Right cardiac atrium (tissue), 5 donors: ENCODE data around the gene DFFB. TPM values are rescaled to one million over a fixed set of nuclear protein-coding genes. Genes with fewer than 3 reads are reported as not detected.

Experiments used
- ATAC-seq, 2 donors: fragments of 200-7000 bp; cut with Tn5 transposase; one replicate each; pipeline versions ENCODE4 v1.8.0 to v1.9.1; 2020; ENCODE audit warnings: moderate library complexity in 2 of 2, mild to moderate bottlenecking in 1 of 2
- DNase-seq, 3 donors: peaks; one replicate each; pipeline ENCODE4 v3.0.0-alpha.2; 2020
- H3K27ac ChIP-seq: one replicate; pipeline ENCODE4 v1.5.1; 2013; ENCODE audit warnings: mild to moderate bottlenecking, low read length, control low read depth, moderate library complexity
- H3K27me3 ChIP-seq: one replicate; pipeline ENCODE4 v1.6.1; 2013; ENCODE audit not compliant: control insufficient read depth, insufficient read depth
- H3K4me1 ChIP-seq: one replicate; pipeline ENCODE4 v1.6.1; 2013; ENCODE audit warnings: low read length; ENCODE audit not compliant: control insufficient read depth, insufficient read depth
- H3K4me3 ChIP-seq: one replicate; pipeline ENCODE4 v1.5.1; 2013; ENCODE audit warnings: low read length, control low read depth
- H3K9me3 ChIP-seq: one replicate; pipeline ENCODE4 v1.6.1; 2013; ENCODE audit warnings: low read length; ENCODE audit not compliant: control insufficient read depth
- WGBS: extraction: QIAGEN DNeasy Blood & Tissue Kit; methylation state at CpG from one replicate; pipeline ENCODE4 v1.1.7; 2013; 5-methylcytosine and 5-hydroxymethylcytosine counted together
- intact Hi-C, 4 donors: fragments of 100-400 bp; cut with DNase I; formaldehyde crosslinking; loops; one replicate each; pipeline versions ENCODE4 v1.11.0 to v1.14.0; 2022 to 2023
- polyA plus RNA-seq: library from polyadenylated mRNA; stranded (reverse); fragments of 200-250 nt; gene quantifications from one replicate; pipeline ENCODE4 v1.2.3, GENCODE V29; 2013
- total RNA-seq, 4 donors: library from RNA; stranded (reverse); fragmentation: NEBNext Ultra II Directional; extraction: Animal tissue kit (Norgen Biotek cat#: 25700); gene quantifications; one replicate each; pipeline ENCODE4 v1.2.1, GENCODE V29; 2021
- donor health status: healthy with polysubstance abuse.
- donor health status: DM: no; HTN: yes; CAD: no.
- donor health status: DM: no; HTN: no; CAD: no.
- donor health status: DM: no; HTN: yes; CAD: no; lungs with severe emphysema.
- donor health status: DM: yes; HTN: yes; CAD: no.

Gene DFFB
- total and polyA plus RNA-seq, 5 donors: 2.6 to 6.1 (median 4.0) TPM

DNA sequence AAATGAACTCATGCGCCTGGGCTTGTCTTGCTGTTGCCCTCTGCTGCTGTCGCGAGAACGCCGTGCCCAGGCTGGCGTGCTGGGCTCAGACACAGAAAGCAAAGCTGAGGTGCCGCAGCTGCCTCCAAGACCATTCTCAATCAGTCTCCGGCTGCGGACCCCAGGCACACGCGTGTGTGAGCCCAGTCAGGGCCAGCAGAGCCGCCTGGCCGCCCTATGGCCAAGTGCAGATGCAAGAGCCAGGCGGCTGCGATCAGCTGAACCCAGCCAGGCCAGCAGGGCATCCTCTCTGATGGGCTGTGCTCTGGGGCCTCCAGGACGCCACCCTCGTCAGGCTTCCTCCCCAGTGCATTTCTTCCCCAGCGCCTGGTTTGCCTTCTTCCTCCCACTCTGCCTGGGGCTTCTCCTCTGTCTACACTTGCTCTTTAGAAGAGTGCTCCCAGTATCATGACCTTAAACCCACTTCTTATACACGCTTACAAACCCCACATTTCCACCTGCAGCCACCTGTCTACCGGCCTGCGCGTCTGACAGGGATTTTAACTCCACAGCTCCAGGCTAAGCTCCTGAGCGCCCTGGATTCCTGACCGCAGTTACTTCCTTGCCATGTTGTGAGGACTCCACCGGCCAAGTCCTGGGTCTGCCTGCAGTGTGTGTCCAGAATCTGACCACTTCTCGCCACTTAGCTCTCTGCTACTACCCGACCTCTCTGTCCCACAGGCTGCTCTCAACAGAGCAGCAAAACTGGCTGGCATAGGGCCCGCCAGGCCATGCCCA is 39.3 kb upstream of the DFFB start:
- Histone ChIP-seq H3K4me1 (no peaks in the 10 kb centered on the region), H3K4me3 (no peak overlapping the region), H3K27ac (no peak overlapping the region), H3K27me3 (no peaks in the 10 kb centered on the region), H3K9me3 (no peaks in the 10 kb centered on the region)
- 93% methylated on average over 28 of the region's 28 CpGs for WGBS
- ATAC-seq: no peak
- DNase-seq: no peak
- intact Hi-C loops: no loop called here

DNA sequence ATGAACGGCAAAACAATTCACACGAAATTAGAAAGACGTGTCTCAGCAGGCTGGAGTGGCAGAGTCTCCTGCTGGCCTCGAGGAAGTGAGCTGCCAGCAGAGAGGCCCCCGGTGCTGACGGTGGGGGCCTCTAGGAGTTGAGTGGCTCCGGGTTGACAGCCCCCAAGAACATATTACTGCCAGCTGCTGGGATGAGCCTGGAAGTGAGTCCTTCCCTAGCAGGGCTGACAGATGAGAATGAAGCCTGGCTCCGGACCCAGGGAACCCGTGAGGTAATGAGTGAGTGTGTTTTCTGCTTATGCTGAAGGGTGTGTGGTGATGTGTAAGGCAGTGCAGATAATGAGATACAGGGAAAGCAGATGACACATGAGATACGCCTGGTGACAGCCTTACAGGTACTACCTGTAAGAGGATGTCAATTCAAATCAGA is 37.5 kb upstream of the DFFB start:
- H3K4me1 ChIP-seq: no peaks in the 10 kb centered on the region
- H3K4me3 ChIP-seq: no peak overlapping the region
- WGBS: 73% methylated on average over 10 of the region's 10 CpGs
- no peak overlapping the region for H3K27ac ChIP-seq
- H3K9me3 ChIP-seq: no peaks in the 10 kb centered on the region
- no peaks in the 10 kb centered on the region for H3K27me3 ChIP-seq
- intact Hi-C loops: no loop called here
- DNase-seq (no peak), ATAC-seq (no peak)

DNA sequence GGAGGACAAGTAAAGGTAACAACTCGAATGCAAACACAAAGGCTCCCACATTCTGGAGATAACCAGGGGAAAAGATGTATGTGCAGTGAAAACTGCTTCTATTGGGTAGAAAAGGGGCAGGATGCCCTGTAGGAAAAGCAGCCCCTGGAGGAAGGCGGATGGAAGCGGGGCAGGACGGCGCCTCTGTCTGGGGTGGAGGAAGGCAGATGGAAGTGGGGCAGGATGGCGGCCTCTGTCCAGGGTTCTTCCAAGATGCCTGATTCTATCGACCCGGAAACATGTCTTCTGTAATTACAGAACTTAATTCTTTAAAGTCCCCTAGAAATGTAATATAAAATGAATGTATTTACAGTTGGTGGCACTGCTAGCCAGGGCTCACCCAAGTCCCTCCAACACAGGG is 37.0 kb upstream of the DFFB start:
- DNase-seq (no peak), ATAC-seq (no peak)
- Histone ChIP-seq H3K4me3 (no peak overlapping the region), H3K9me3 (no peaks in the 10 kb centered on the region), H3K4me1 (no peaks in the 10 kb centered on the region), H3K27ac (no peak overlapping the region), H3K27me3 (no peaks in the 10 kb centered on the region)
- WGBS: 90% methylated on average over 8 of the region's 8 CpGs
- intact Hi-C loops: no loop called here

DNA sequence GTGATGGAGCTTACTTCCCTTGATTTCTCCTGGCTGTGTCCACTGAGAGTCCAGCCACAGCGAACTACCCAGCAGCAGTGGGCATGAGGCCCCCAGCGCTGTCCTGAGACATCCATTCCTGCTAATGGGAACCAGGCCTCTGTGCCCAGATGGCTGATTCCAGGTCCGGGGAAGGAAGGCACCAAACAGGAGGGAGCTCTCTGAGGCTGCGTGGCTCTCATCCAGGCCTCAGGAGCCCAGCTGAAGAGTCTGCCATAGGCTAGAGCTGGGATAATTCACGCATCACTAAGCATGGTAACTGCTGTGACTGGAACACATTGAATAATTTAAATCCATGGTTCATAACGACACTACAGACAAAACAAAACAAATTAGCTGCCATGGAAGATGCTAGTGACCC is 36.3 kb upstream of the DFFB start:
- no peaks in the 10 kb centered on the region for H3K9me3 ChIP-seq
- no peak for DNase-seq
- no peak overlapping the region for H3K4me3 ChIP-seq
- intact Hi-C loops: no loop called here
- 91% methylated on average over 6 of the region's 6 CpGs for WGBS
- no peaks in the 10 kb centered on the region for H3K27me3 ChIP-seq
- no peaks in the 10 kb centered on the region for H3K4me1 ChIP-seq
- no peak overlapping the region for H3K27ac ChIP-seq
- no peak for ATAC-seq

DNA sequence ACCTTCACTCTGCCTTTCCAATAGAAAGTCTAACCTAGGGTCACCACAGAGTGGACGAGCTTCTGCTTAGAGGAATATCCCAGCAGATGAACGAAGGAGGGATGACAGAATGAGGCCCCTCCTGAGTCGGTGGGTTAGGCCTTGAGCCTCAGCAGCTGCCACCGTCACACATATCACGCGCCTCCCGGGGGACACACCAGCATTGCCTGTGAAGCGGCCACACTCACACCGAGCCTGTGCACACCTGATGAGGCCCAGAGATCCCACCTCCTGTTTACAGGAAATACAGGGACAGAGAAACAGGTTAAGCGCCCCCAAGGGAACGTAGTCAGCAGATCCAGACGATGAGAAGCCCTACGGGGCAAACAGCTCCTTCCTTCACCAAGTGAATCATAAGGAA is 35.8 kb upstream of the DFFB start:
- WGBS: 83% methylated on average over 13 of the region's 13 CpGs
- no peaks in the 10 kb centered on the region for H3K9me3 ChIP-seq
- H3K27ac ChIP-seq: no peak overlapping the region
- intact Hi-C loops: no loop called here
- no peak for DNase-seq
- H3K4me3 ChIP-seq: no peak overlapping the region
- no peaks in the 10 kb centered on the region for H3K27me3 ChIP-seq
- ATAC-seq: no peak
- H3K4me1 ChIP-seq: no peaks in the 10 kb centered on the region

DNA sequence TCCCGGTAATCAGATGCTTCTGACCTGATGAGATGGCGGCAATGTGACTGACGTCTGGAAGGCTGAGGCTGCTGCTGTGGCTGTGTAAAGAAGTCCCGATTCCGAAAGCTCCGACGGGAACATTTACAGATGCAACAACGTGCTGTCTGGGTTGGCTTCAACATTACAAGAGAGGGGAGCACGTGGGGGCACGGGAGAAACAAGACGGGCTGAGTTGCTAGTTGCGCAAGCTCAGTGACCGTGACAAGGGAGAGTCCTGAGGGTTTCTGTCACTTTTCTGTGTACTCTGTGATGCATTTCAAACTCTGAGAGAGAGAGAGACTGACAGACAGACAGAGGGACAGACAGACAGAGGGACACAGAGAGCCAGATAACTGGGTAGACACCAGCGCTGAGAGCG is 35.4 kb upstream of the DFFB start:
- H3K4me3 ChIP-seq: no peak overlapping the region
- no peaks in the 10 kb centered on the region for H3K4me1 ChIP-seq
- H3K9me3 ChIP-seq: no peaks in the 10 kb centered on the region
- H3K27me3 ChIP-seq: no peaks in the 10 kb centered on the region
- DNase-seq (no peak), ATAC-seq (no peak)
- 91% methylated on average over 15 of the region's 15 CpGs for WGBS
- intact Hi-C loops: no loop called here
- no peak overlapping the region for H3K27ac ChIP-seq

DNA sequence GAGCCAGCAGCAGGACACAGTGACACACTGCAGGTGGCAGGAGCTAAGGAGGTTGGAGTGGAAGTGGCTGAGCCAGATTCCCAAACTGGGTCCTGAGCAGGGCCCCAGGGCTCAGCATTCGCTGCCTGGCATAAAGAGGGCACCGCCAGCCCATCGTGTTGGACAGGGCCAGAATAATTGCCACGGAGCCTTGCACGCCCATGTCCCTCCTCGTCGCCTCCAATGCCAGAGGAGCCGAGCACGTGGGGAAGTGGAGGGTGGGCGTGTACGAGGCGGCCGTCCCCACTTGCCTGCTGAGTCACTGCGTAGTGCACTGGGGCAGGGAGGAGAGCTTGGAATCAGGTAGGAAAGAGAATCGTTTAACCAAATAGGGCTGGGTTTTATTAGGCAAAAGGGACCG is 34.9 kb upstream of the DFFB start:
- DNase-seq (no peak), ATAC-seq (no peak)
- WGBS: 92% methylated on average over 16 of the region's 16 CpGs
- H3K27me3 ChIP-seq: no peaks in the 10 kb centered on the region
- H3K4me1 ChIP-seq: no peaks in the 10 kb centered on the region
- H3K27ac ChIP-seq: no peak overlapping the region
- no peak overlapping the region for H3K4me3 ChIP-seq
- H3K9me3 ChIP-seq: no peaks in the 10 kb centered on the region
- intact Hi-C loops: no loop called here

DNA sequence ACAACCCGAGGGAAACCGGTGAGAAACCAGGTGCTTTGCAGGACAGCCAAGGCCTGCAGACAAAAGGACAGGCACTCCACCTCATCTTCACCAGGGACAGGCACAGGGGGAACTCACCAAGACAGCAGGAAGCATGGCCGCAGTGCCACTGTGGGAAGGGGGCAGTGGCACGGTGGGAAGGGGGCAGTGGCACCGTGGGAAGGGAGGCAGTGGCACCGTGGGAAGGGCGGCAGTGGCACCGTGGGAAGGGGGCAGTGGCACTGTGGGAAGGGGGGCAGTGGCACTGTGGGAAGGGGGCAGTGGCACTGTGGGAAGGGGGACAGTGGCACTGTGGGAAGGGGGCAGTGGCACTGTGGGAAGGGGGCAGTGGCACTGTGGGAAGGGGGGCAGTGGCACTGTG is 32.6 kb upstream of the DFFB start:
- DNase-seq (no peak), ATAC-seq (no peak)
- no peaks in the 10 kb centered on the region for H3K4me1 ChIP-seq
- H3K27ac ChIP-seq: no peak overlapping the region
- 89% methylated on average over 8 of the region's 8 CpGs for WGBS
- intact Hi-C loops: no loop called here
- no peak overlapping the region for H3K4me3 ChIP-seq
- no peaks in the 10 kb centered on the region for H3K27me3 ChIP-seq
- no peaks in the 10 kb centered on the region for H3K9me3 ChIP-seq

DNA sequence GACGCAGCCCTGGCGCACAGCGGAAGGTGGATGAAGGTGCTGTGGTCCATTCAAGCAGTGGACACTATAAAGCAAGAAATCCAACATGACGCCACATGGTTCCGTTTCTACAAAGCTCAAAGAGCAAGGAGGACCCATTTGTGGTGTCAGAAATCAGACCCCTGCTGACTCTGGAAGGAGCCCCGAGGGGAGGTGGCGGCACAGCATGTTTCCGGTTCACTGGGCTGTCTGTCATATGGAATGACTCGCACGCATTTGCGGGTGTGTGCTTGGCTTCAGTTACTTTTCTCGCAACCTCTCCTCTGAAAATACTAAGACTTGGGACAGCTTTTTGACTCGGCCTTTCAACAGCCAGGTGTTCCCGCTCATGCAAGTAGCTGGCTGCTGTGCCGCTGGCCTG is 31.9 kb upstream of the DFFB start:
- no peak overlapping the region for H3K4me3 ChIP-seq
- ATAC-seq (no peak), DNase-seq (no peak)
- H3K27me3 ChIP-seq: no peaks in the 10 kb centered on the region
- no peak overlapping the region for H3K27ac ChIP-seq
- 88% methylated on average over 15 of the region's 15 CpGs for WGBS
- intact Hi-C loops: no loop called here
- H3K9me3 ChIP-seq: no peaks in the 10 kb centered on the region
- H3K4me1 ChIP-seq: no peaks in the 10 kb centered on the region

DNA sequence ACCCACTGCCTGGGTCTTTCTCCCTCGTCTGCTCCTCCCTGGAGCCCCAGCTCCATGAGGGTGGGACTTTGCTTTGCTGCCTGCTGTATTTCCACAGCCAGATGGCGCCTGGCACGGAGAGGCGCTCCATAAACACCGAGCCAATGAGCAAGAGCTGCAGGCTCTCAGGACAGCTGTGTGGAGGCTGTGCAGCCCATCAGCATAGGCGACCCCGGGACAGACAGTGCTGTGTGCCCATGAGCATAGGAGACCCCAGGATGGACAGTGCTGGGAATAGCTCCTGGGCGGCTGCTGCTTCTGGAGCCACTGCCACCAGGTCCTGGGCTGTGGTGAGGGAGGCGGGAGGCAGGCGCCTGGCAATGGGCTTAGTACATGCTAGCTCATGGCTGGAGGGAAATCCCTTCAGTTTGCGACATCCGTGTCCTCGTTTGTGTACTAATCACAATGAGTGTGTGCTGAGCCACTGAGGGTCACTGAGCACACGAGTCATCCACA is 29.4 kb upstream of the DFFB start:
- no peaks in the 10 kb centered on the region for H3K4me1 ChIP-seq
- no peak for DNase-seq
- intact Hi-C loops: no loop called here
- H3K27ac ChIP-seq: no peak overlapping the region
- ATAC-seq: peak in 1 of 2 donors; percentile 44
- H3K4me3 ChIP-seq: no peak overlapping the region
- WGBS: 88% methylated on average over 14 of the region's 14 CpGs
- no peaks in the 10 kb centered on the region for H3K27me3 ChIP-seq
- H3K9me3 ChIP-seq: no peaks in the 10 kb centered on the region

DNA sequence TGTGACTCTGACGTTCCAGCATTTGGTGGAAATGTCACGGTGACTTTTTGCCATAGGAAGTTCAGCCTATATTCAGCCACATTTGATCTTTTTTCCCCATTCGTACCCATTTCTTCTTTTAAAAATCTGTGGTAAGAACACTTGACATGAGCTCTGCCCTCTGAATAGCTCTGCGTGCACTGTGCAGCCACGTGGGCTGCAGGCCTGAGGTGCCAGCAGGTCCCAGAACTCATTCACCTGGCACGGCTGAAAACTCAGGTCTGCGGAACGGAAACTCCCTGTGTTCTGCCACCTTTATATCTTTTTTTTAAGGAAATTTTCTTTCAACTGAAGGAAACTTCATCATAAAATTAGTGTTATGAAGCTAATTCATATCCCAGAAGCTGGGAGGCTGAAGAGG is 28.9 kb upstream of the DFFB start:
- Histone ChIP-seq H3K4me1 (no peaks in the 10 kb centered on the region), H3K4me3 (no peak overlapping the region), H3K27me3 (no peaks in the 10 kb centered on the region), H3K9me3 (no peaks in the 10 kb centered on the region), H3K27ac (no peak overlapping the region)
- DNase-seq (no peak), ATAC-seq (no peak)
- intact Hi-C loops: no loop called here
- 93% methylated on average over 8 of the region's 8 CpGs for WGBS

DNA sequence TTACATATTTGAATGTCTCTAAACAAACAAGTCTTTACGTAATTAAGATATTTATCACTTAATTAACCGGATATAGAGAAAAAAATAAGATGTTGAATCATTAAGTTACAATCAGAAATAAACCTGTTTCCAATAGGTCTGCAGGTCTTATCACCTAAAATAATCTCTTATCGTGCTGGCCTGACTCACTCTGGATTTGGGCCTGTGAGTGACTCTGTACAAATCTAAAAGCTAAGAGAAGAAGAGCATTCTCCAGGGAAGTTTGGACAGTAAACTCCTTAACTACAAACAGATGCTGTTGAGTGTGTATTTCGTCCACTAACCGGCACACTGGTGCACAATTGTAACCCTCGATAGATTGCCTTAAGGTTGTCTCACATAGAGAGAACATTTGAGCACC is 25.6 kb upstream of the DFFB start:
- DNase-seq (no peak), ATAC-seq (no peak)
- Histone ChIP-seq H3K27me3 (no peaks in the 10 kb centered on the region), H3K4me1 (no peaks in the 10 kb centered on the region), H3K9me3 (no peaks in the 10 kb centered on the region), H3K27ac (no peak overlapping the region), H3K4me3 (no peak overlapping the region)
- 78% methylated on average over 6 of the region's 6 CpGs for WGBS
- intact Hi-C loops: no loop called here
